Measurements from ENCODE around the gene RNASE1.

DNA sequence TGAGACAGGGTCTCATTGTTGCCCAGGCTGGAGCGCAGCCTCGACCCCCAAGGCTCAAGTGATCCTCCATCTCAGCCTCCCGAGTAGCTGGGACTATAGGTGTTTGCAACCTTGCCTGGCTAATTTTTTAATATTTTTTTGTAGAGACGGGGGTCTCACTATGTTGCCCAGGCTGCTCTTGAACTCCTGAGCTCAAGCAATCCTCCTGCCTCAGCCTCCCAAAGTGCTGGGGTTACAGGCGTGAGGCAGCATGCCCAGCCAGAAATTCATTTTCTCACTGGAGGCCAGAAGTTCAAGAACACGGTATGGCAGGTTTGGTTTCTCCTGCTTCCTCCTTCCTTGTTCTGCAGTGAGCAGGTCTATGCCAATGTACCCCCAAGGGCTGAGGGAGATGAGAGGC is 3.7 kb downstream of the RNASE1 start:
- TF ChIP-seq, protein P1, sequence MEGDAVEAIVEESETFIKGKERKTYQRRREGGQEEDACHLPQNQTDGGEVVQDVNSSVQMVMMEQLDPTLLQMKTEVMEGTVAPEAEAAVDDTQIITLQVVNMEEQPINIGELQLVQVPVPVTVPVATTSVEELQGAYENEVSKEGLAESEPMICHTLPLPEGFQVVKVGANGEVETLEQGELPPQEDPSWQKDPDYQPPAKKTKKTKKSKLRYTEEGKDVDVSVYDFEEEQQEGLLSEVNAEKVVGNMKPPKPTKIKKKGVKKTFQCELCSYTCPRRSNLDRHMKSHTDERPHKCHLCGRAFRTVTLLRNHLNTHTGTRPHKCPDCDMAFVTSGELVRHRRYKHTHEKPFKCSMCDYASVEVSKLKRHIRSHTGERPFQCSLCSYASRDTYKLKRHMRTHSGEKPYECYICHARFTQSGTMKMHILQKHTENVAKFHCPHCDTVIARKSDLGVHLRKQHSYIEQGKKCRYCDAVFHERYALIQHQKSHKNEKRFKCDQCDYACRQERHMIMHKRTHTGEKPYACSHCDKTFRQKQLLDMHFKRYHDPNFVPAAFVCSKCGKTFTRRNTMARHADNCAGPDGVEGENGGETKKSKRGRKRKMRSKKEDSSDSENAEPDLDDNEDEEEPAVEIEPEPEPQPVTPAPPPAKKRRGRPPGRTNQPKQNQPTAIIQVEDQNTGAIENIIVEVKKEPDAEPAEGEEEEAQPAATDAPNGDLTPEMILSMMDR (conservative IDR thresholded peaks at IDR 0.05; ENCODE audit: low read length) = no peak
- no peak for TF ChIP-seq EZH2phosphoT487 (IDR thresholded peaks at IDR 0.05; ENCODE audit: borderline replicate concordance)
